ENCODE results near the gene ATG16L2.
"Not testable (repeated sequence)": the region's sequence is repeated elsewhere in the genome, so short reads cannot be mapped to it uniquely, and the experiment has no call there.

The ATG16L2 gene

GRCh38 chr11:72820439-72821139, 6.4 kb downstream of the ATG16L2 start:
- DNase-seq: peak in 22 of 42 donors; percentile 21 to 78 (median 60)
- intact Hi-C loops (cut with DNase I): no loop called here

GRCh38 chr11:72821221-72821919, 7.2 kb downstream of the ATG16L2 start:
- intact Hi-C loops (cut with DNase I): no loop called here
- peak in 8 of 42 donors; percentile 14 to 62 (median 40) for DNase-seq

DNA sequence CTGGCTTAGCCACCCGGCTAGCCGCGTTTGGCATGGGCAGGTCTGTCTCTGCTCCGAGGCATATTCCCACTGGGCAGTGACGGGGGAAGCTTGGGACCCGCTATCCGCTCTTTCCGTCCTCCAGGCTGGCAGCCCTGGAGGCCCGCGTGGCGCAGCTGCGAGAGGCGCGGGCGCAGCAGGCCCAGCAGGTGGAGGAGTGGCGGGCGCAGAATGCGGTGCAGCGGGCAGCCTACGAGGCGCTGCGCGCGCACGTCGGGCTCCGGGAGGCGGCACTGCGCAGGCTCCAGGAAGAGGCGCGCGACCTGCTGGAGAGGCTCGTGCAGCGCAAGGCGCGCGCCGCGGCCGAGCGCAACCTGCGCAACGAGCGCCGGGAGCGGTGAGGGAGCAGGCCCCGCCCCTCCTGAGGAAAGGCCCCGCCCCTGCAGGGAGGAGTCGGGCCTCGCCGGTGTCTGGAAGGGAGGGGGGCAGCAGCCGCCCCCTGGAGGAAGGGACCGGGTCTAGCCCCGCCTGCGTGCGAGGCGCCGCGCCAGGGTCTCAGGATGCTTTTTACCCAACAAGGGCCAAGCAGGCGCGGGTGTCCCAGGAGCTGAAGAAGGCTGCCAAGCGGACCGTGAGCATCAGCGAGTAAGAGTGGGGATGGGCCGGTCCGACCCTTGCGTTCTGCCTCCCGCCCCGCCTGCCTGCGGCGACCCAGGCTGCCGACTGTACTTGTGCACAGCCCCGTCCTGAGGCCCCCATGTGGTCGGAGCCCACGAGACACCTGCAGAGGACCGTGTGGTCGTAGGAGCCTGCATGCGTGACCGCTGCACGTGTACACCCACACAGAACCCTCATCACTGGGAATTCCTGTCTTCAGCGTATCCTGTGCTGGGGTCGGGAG, 7.9 kb downstream of the ATG16L2 start:
- DNase-seq: peak; percentile 71 to 97 (median 92)
- intact Hi-C loops (cut with DNase I): no loop called here

DNA sequence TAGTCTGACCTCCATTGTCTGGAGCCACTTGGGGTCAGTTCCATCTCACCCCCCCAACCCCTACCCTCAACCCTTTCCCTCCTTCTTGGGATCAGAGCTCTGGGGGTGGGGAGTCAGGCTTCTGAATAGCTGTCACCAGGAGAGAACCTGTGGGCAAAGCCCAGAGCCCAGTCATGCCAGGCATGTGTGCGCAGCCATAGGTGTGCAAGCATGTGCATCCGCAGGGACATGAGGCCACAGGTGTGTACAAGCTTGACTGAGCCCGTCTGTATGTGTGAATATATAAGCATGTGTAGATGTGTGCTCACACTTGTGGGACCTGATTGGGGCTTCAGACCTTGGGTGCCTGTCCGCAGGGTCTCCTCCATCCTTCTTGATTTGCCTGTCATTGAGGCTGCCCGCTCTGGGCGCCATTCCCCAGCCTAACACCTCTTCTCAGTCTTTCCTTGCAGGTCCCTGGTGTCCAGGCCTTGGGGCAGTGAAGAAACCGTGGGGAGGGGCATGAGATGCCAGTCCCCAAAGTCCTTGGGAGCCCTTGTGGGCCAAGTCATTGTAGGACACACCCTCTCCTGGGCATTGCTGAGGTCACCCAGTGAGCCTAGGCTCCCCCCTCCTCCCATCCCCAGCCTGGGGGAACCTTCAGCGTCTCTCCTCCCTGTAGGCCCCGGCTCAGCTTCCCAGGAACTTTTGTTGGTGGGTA, 9.0 kb downstream of the ATG16L2 start:
- peak in 2 of 42 donors; percentile 13 to 33 for DNase-seq
- intact Hi-C loops (cut with DNase I): no loop called here

DNA sequence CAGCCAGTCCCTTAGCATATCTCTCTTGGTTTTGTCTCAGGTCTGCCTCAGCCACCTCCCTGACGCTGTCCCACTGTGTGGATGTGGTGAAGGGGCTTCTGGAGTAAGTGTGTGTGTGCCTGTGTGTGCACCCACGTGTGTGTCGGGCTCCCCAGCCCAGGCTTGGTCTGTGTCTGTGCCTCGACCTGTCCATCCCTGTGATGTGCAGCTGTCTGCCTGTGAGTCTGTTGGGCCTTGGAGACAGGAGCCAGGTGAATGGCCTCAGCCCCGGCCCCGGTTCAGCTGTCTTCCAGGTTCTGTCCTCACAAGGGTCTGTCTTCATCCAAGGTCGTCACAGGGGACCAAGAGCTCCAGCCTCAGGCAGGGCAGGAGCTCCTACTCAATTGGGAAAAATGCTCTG, 9.8 kb downstream of the ATG16L2 start:
- peak in 2 of 42 donors; percentile 10 to 32 for DNase-seq
- intact Hi-C loops (cut with DNase I): no loop called here

DNA sequence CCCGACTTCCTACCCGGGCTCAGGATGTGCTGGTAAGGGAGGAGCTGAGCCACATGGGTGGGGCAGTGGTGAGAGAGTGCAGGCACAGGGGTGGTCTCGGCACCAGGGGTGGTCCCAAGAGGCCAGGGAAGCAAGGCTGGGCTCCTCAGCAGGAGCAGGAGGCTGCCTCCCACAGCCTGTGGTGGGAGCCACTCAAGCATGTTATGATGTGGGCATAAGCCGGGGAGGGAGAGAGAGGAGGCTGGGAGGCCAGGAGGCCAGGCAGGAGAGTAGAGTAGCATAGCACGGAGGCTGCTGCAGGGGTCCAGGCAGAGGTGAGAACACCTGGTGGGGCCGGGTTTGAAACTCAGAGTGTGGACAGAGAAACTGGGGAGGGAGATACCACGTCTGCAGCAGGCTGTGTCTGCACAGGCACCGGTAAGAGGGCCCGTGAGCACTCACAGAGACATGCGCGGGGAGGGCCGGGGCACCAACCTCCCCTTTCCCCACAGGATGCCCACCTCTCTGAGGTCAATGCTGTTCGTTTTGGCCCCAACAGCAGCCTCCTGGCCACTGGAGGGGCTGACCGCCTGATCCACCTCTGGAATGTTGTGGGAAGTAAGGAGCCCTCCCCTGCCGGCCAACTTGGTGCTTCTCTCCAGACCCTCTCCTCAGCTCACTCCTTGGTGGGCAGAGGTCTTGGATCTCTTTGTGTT, 10.7 kb downstream of the ATG16L2 start:
- intact Hi-C loops (cut with DNase I): no loop called here
- peak in 3 of 42 donors; percentile 9 to 36 (median 35) for DNase-seq

- peak in 1 of 42 donors; percentile 32 for DNase-seq
These were observed 11.4 kb downstream of the ATG16L2 start for GRCh38 chr11:72825661-72826060.

GRCh38 chr11:72826191-72826941, 12.2 kb downstream of the ATG16L2 start:
- intact Hi-C loops (cut with DNase I): no loop called here
- DNase-seq: peak in 2 of 42 donors; percentile 9 to 33

More at GRCh38 chr11:72825661-72826060, 11.4 kb downstream of the ATG16L2 start:
- intact Hi-C loops (cut with DNase I): no loop called here

GRCh38 chr11:72826942-72827480, 12.8 kb downstream of the ATG16L2 start:
- DNase-seq: peak in 1 of 42 donors; percentile 34
- intact Hi-C loops (cut with DNase I): no loop called here

DNA sequence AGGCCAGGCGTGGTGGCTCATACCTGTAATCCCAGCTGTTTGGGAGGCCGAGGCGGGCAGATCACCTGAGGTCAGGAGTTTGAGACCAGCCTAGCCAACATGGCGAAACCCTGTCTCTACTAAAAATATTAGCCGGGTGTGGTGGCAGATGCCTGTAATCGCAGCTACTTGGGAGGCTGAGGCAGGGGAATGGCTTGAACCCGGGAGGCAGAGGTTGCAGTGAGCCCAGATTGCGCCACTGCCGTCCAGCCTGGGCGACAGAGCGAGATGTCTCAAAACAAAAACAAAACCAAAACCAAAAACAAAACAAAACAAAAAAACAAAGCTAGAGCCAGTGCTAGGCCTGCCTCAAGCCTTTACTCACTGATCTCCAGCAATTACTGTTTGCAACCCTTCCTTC, 13.4 kb downstream of the ATG16L2 start:
- DNase-seq: peak in 1 of 42 donors; percentile 18
- intact Hi-C loops (cut with DNase I): not testable (repeated sequence)

- intact Hi-C loops (cut with DNase I): no loop called here
These were observed 13.9 kb downstream of the ATG16L2 start for GRCh38 chr11:72828081-72828567.

DNA sequence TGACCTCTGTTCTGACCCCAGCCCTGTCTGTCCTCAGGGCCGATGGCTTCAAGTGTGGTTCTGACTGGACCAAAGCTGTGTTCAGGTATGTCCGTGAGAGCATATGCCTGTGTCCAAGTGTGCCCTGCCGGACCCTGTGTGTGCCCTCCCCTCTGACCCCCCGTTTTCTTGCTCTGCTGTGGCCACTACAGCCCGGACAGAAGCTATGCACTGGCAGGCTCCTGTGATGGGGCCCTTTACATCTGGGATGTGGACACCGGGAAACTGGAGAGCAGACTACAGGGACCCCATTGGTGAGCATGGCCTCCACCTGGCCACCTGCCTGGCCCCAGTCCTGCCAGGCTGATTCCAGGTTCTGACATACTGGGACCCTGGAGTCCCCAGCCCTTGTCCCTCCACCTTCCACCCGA, 14.5 kb downstream of the ATG16L2 start:
- intact Hi-C loops (cut with DNase I): no loop called here
- peak in 1 of 42 donors; percentile 28 for DNase-seq

More at GRCh38 chr11:72828081-72828567, 13.9 kb downstream of the ATG16L2 start:
- DNase-seq: peak in 1 of 42 donors; percentile 35

DNA sequence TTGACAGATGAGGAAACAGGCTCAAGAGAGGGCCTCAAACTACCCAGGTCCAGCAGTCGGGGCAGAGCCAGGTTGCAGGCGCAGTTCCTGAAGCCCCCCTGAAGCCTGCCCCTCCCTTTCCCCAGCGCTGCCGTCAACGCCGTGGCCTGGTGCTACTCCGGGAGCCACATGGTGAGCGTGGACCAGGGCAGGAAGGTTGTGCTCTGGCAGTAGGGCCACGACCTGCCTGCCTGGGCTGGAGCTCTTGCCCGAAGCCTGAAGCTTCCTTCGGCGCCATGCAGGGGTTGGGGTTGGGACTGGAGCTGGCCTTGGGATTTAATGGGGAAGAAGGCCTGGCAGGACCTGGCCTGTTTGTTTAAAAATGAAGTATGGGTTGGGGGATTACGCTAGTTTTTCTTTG, 15.0 kb downstream of the ATG16L2 start:
- DNase-seq: peak in 1 of 42 donors; percentile 35
- intact Hi-C loops (cut with DNase I): no loop called here

DNA sequence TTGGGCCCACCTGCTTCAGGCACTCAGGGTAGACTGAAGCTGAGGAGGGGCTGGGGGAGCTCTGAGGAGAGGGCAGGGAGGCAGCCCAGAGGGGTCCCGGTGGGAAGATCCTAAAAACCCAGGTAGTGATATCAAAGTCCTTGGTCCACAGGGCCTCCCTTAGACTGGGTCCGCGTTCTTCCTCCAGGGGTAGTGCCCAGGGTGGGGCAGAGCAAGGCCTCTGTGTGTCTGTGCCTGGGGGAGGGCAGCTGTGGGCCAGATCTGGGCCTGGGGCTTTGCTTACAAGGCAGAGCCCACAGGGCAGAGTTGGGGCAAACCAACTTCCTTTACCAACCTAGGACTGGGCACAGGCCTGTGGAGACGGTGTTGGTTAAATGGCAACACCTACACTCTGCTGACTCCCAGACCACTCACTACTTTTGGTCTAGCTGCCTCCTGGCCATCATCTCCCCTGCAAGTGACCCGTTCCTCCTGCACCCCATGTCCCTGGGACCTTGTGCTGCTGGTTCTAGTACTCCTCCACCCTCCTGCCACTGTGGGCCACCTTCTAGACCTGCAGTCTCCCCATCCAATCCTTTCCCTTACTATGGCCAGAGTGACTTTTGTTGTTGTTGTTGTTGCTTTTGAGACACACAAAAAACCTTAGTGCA, 15.8 kb downstream of the ATG16L2 start:
- intact Hi-C loops (cut with DNase I): loop anchor here (5.0 to 10.0 kb wide), 2 partner anchors 315 to 347 kb away; partner anchors contain the start of gene FCHSD2
- DNase-seq: peak in 1 of 42 donors; percentile 34

- peak; percentile 79 to 96 (median 90) for DNase-seq
- intact Hi-C loops (cut with DNase I): loop anchor here (5.0 to 10.0 kb wide), 2 partner anchors 313 to 346 kb away; partner anchors contain the start of gene FCHSD2
These were observed 17.5 kb downstream of the ATG16L2 start for GRCh38 chr11:72831521-72832300.

Data from head of caudate nucleus (tissue), 42 donors.